Measurements from ENCODE around the gene ELL2.

Gene ELL2

GRCh38 chr5:95954716-95955115, 6.9 kb downstream of the ELL2 start:
- no peak overlapping the region for H3K9ac ChIP-seq (ENCODE audit: low read length)
- H3K36me3 ChIP-seq (ENCODE audit: control insufficient read depth, insufficient read depth, low read length), result no peaks in the 10 kb centered on the region
- H3K4me1 ChIP-seq (ENCODE audit: control insufficient read depth, insufficient read depth, low read length), result peaks cover 19% of the 10 kb centered on the region
- no peak overlapping the region for H3K4me3 ChIP-seq (ENCODE audit: low read depth, low read length)
- no peak overlapping the region for H3K27ac ChIP-seq (ENCODE audit: low read depth, low read length)
- no peaks in the 10 kb centered on the region for H3K9me3 ChIP-seq (ENCODE audit: control insufficient read depth, insufficient read depth, low read depth, low read length)
- peaks cover 4% of the 10 kb centered on the region for H3K27me3 ChIP-seq (ENCODE audit: control insufficient read depth, insufficient read depth, low read length)

- Histone ChIP-seq H3K4me1 (ENCODE audit: control insufficient read depth, insufficient read depth, low read length) (peaks cover 3% of the 10 kb centered on the region), H3K27me3 (ENCODE audit: control insufficient read depth, insufficient read depth, low read length) (no peaks in the 10 kb centered on the region), H3K9ac (ENCODE audit: low read length) (no peak overlapping the region), H3K27ac (ENCODE audit: low read depth, low read length) (no peak overlapping the region), H3K36me3 (ENCODE audit: control insufficient read depth, insufficient read depth, low read length) (no peaks in the 10 kb centered on the region), H3K4me3 (ENCODE audit: low read depth, low read length) (no peak overlapping the region), H3K9me3 (ENCODE audit: control insufficient read depth, insufficient read depth, low read depth, low read length) (no peaks in the 10 kb centered on the region)
Measured at GRCh38 chr5:95953021-95953702, 8.5 kb downstream of the ELL2 start.

DNA sequence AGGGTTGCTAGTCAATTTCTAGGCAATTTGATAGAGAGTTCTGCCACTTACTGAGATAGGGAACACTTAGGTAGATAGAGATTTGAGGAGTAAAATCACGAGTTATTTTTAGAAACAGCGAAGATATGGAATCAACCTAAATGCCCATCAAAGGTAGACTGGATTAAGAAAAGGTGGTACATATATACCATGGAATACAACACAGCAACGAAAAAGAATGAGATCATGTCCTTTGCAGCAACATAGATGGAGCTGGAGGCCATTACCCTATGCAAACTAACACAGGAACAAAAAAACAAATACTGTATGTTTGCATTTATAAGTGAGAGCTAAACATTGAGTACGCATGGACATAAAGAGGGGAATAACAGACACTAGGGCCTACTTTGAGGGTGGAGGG, 9.7 kb downstream of the ELL2 start:
- Histone ChIP-seq H3K4me3 (ENCODE audit: low read depth, low read length) (no peak overlapping the region), H3K9me3 (ENCODE audit: control insufficient read depth, insufficient read depth, low read depth, low read length) (no peaks in the 10 kb centered on the region), H3K36me3 (ENCODE audit: control insufficient read depth, insufficient read depth, low read length) (no peaks in the 10 kb centered on the region), H3K27ac (ENCODE audit: low read depth, low read length) (no peak overlapping the region), H3K27me3 (ENCODE audit: control insufficient read depth, insufficient read depth, low read length) (no peaks in the 10 kb centered on the region), H3K4me1 (ENCODE audit: control insufficient read depth, insufficient read depth, low read length) (no peaks in the 10 kb centered on the region; the same call in 1 of the 2 replicates), H3K9ac (ENCODE audit: low read length) (no peak overlapping the region)

DNA sequence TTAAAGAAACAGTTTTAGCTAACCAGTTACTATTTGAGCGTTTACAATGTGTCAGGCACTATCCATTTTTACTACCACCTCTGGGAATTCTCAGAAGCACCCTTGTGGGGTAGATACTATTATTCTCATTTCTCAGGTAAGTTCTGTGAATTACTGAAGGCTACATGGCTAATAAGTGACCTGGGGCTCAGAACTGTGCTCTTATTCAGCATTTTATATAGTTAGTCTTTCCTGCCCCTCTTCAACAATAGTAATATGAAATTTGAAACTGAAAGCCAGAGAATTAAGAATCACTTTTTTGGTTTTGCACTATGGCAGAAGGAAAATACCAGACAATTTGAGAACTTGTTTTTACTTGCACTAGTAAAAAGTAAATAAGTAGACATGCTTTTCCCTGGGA, 11.8 kb downstream of the ELL2 start:
- Histone ChIP-seq H3K27ac (ENCODE audit: low read depth, low read length) (no peak overlapping the region), H3K4me1 (ENCODE audit: control insufficient read depth, insufficient read depth, low read length) (0 out of 2 replicates have a peak, but pooled peaks cover 3% of the 10 kb centered on the region), H3K36me3 (ENCODE audit: control insufficient read depth, insufficient read depth, low read length) (no peaks in the 10 kb centered on the region), H3K9ac (ENCODE audit: low read length) (no peak overlapping the region), H3K27me3 (ENCODE audit: control insufficient read depth, insufficient read depth, low read length) (no peaks in the 10 kb centered on the region), H3K9me3 (ENCODE audit: control insufficient read depth, insufficient read depth, low read depth, low read length) (no peaks in the 10 kb centered on the region), H3K4me3 (ENCODE audit: low read depth, low read length) (no peak overlapping the region)

- Histone ChIP-seq H3K27ac (ENCODE audit: low read depth, low read length) (no peak overlapping the region), H3K27me3 (ENCODE audit: control insufficient read depth, insufficient read depth, low read length) (no peaks in the 10 kb centered on the region), H3K9ac (ENCODE audit: low read length) (no peak overlapping the region), H3K9me3 (ENCODE audit: control insufficient read depth, insufficient read depth, low read depth, low read length) (no peaks in the 10 kb centered on the region), H3K36me3 (ENCODE audit: control insufficient read depth, insufficient read depth, low read length) (no peaks in the 10 kb centered on the region), H3K4me1 (ENCODE audit: control insufficient read depth, insufficient read depth, low read length) (0 out of 2 replicates have a peak, but pooled peaks cover 3% of the 10 kb centered on the region), H3K4me3 (ENCODE audit: low read depth, low read length) (no peak overlapping the region)
Measured at GRCh38 chr5:95948631-95949030, 13.0 kb downstream of the ELL2 start.

- Histone ChIP-seq H3K4me1 (ENCODE audit: control insufficient read depth, insufficient read depth, low read length) (peaks cover 9% of the 10 kb centered on the region), H3K9me3 (ENCODE audit: control insufficient read depth, insufficient read depth, low read depth, low read length) (no peaks in the 10 kb centered on the region), H3K36me3 (ENCODE audit: control insufficient read depth, insufficient read depth, low read length) (no peaks in the 10 kb centered on the region), H3K4me3 (ENCODE audit: low read depth, low read length) (no peak overlapping the region), H3K27ac (ENCODE audit: low read depth, low read length) (no peak overlapping the region), H3K9ac (ENCODE audit: low read length) (no peak overlapping the region), H3K27me3 (ENCODE audit: control insufficient read depth, insufficient read depth, low read length) (no peaks in the 10 kb centered on the region)
Measured at GRCh38 chr5:95946451-95946850, 15.2 kb downstream of the ELL2 start.

GRCh38 chr5:95942968-95943367, 18.7 kb downstream of the ELL2 start:
- Histone ChIP-seq H3K36me3 (ENCODE audit: control insufficient read depth, insufficient read depth, low read length) (no peaks in the 10 kb centered on the region), H3K4me1 (ENCODE audit: control insufficient read depth, insufficient read depth, low read length) (peaks cover 23% of the 10 kb centered on the region), H3K9ac (ENCODE audit: low read length) (no peak overlapping the region), H3K27ac (ENCODE audit: low read depth, low read length) (no peak overlapping the region), H3K27me3 (ENCODE audit: control insufficient read depth, insufficient read depth, low read length) (no peaks in the 10 kb centered on the region), H3K9me3 (ENCODE audit: control insufficient read depth, insufficient read depth, low read depth, low read length) (no peaks in the 10 kb centered on the region), H3K4me3 (ENCODE audit: low read depth, low read length) (no peak overlapping the region)

DNA sequence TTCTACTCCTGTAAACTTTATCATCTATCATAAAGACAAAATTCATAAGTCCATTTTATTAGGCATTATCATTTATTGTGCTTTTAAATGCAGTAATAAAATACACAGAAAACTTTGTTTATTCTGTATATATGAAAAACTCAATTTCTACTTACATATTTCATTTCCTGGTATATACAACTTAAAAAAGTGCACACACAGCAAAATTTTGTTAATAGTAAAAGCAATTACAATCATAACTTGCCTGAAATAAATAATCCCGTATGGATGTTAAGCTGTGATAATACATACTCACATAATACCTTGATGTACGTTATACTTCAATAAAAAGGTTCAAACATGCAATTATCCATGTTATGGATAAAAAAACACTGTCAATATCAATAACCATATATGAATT, 19.2 kb downstream of the ELL2 start:
- no peak overlapping the region for H3K4me3 ChIP-seq (ENCODE audit: low read depth, low read length)
- no peaks in the 10 kb centered on the region for H3K27me3 ChIP-seq (ENCODE audit: control insufficient read depth, insufficient read depth, low read length)
- H3K9me3 ChIP-seq (ENCODE audit: control insufficient read depth, insufficient read depth, low read depth, low read length), result no peaks in the 10 kb centered on the region
- H3K36me3 ChIP-seq (ENCODE audit: control insufficient read depth, insufficient read depth, low read length), result no peaks in the 10 kb centered on the region
- H3K27ac ChIP-seq (ENCODE audit: low read depth, low read length), result no peak overlapping the region
- H3K4me1 ChIP-seq (ENCODE audit: control insufficient read depth, insufficient read depth, low read length), result peaks cover 23% of the 10 kb centered on the region
- no peak overlapping the region for H3K9ac ChIP-seq (ENCODE audit: low read length)

DNA sequence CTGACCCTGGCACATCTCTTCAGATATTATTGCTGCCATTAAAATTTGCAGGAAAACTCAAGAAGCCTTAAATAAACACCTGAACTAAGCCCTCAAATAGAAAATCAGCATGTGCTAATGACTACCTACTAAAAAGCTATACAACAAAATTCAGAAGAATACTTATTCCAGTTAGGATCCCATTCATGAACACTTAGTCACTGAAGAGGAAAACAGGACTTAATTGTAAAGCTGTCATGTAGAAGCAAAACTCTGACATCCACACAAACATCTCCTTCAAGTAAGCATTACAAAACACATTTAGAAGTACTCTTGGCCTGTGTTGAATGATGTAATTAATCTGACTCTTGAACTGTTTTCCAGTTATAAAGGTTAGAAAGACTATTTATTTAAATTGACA, 19.9 kb downstream of the ELL2 start:
- peaks cover 23% of the 10 kb centered on the region for H3K4me1 ChIP-seq (ENCODE audit: control insufficient read depth, insufficient read depth, low read length)

GRCh38 chr5:95940758-95941682, 20.6 kb downstream of the ELL2 start:
- H3K9me3 ChIP-seq (ENCODE audit: control insufficient read depth, insufficient read depth, low read depth, low read length), result no peaks in the 10 kb centered on the region
- H3K4me1 ChIP-seq (ENCODE audit: control insufficient read depth, insufficient read depth, low read length), result peaks cover 20% of the 10 kb centered on the region
- no peak overlapping the region for H3K9ac ChIP-seq (ENCODE audit: low read length)
- H3K27me3 ChIP-seq (ENCODE audit: control insufficient read depth, insufficient read depth, low read length), result no peaks in the 10 kb centered on the region
- H3K4me3 ChIP-seq (ENCODE audit: low read depth, low read length), result peak overlapping the region; percentile 9
- H3K36me3 ChIP-seq (ENCODE audit: control insufficient read depth, insufficient read depth, low read length), result no peaks in the 10 kb centered on the region
- peak overlapping the region; percentile 56 for H3K27ac ChIP-seq (ENCODE audit: low read depth, low read length)

More for the DNA sequence above, 19.9 kb downstream of the ELL2 start:
- Histone ChIP-seq H3K27ac (ENCODE audit: low read depth, low read length) (peak overlapping the region; percentile 56), H3K9me3 (ENCODE audit: control insufficient read depth, insufficient read depth, low read depth, low read length) (no peaks in the 10 kb centered on the region), H3K9ac (ENCODE audit: low read length) (no peak overlapping the region), H3K27me3 (ENCODE audit: control insufficient read depth, insufficient read depth, low read length) (no peaks in the 10 kb centered on the region), H3K4me3 (ENCODE audit: low read depth, low read length) (no peak overlapping the region), H3K36me3 (ENCODE audit: control insufficient read depth, insufficient read depth, low read length) (no peaks in the 10 kb centered on the region)

DNA sequence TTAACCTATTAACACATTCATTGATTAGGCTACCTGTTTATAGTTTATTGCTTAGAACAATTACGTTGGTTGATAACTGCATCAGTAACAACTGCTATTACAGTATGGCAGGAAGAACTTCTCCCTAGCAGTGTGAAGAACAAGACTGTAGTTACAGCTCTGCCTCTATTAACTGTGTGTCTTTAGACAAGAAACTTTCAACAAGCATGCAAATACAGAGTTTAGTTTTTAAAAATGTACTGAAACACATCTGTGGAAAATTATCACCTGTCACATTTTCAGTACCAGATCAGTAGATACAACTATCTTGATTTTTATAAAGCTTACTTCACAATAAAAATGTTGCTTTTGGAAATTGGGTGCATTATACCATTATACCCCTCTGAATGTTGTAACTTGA, 22.2 kb downstream of the ELL2 start:
- H3K9ac ChIP-seq (ENCODE audit: low read length), result no peak overlapping the region
- H3K27me3 ChIP-seq (ENCODE audit: control insufficient read depth, insufficient read depth, low read length), result no peaks in the 10 kb centered on the region
- peaks cover 20% of the 10 kb centered on the region for H3K4me1 ChIP-seq (ENCODE audit: control insufficient read depth, insufficient read depth, low read length)
- no peaks in the 10 kb centered on the region for H3K36me3 ChIP-seq (ENCODE audit: control insufficient read depth, insufficient read depth, low read length)
- H3K9me3 ChIP-seq (ENCODE audit: control insufficient read depth, insufficient read depth, low read depth, low read length), result no peaks in the 10 kb centered on the region
- H3K4me3 ChIP-seq (ENCODE audit: low read depth, low read length), result no peak overlapping the region
- H3K27ac ChIP-seq (ENCODE audit: low read depth, low read length), result no peak overlapping the region
